Type B pancreatic cell (in vitro differentiated cells): ENCODE data around the gene CDHR4. TPM values are rescaled to one million over a fixed set of nuclear protein-coding genes. Genes with fewer than 3 reads are reported as not detected.

Experiments used
- DNase-seq: peaks from one replicate; pipeline ENCODE4 v3.0.0; 2021; ENCODE audit warnings: mixed read lengths; ENCODE audit not compliant: unreplicated experiment; ENCODE audit errors: extremely low spot score
- H3K27ac Mint-ChIP-seq: 2 replicates; pipeline ENCODE4 v1.8.0; 2021; ENCODE audit warnings: mild to moderate bottlenecking, mixed read lengths
- H3K27me3 Mint-ChIP-seq: 2 replicates; pipeline ENCODE4 v1.8.0; 2021; ENCODE audit warnings: mixed read lengths
- H3K36me3 Mint-ChIP-seq: 2 replicates; pipeline ENCODE4 v1.8.0; 2021; ENCODE audit warnings: mixed read lengths
- H3K4me1 Mint-ChIP-seq: one replicate; pipeline ENCODE4 v1.8.0; 2021; ENCODE audit warnings: mixed read lengths; ENCODE audit not compliant: unreplicated experiment
- H3K4me3 Mint-ChIP-seq: 2 replicates; pipeline ENCODE4 v1.8.0; 2021; ENCODE audit warnings: mild to moderate bottlenecking, mixed read lengths
- H3K9me3 Mint-ChIP-seq: 2 replicates; pipeline ENCODE4 v1.8.0; 2021; ENCODE audit warnings: mixed read lengths
- CTCF ChIP-seq: fragments of 200-600 bp; sonication (generic); conservative IDR thresholded peaks from 2 replicates; pipeline ENCODE4 v1.5.0; 2021; ENCODE audit warnings: antibody characterized with exemption, mild to moderate bottlenecking
- total RNA-seq: library from RNA; stranded (reverse); gene quantifications from 2 replicates; pipeline ENCODE4 v1.2.1, GENCODE V29; 2021; ENCODE audit warnings: low replicate concordance

CDHR4 gene
- total RNA-seq, 1 donor from 2014 or later = 0.29 TPM

DNA sequence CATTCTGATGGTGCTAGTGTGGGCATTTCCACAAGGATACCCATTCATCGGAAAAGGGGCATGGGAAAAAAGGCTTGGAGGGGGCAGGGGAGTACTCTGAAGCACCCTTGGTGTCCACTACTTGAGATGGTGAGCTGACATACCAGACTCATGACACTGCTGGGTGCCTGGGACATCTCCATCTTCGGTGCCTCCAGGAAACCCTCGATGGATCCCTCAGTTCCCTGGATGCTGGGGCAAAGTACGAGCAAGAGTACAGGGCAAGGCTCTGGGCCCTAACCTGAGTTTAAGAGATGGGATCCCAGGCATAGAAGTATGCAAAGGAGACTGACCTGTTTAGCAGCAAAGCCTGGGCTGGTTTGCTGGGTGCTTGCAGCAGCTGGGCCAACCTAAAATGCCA is 8.1 kb downstream of the CDHR4 start:
- H3K9me3 Mint-ChIP-seq = no peaks in the 10 kb centered on the region
- no peak for TF ChIP-seq CTCF
- no peak overlapping the region for H3K27ac Mint-ChIP-seq
- no peak for DNase-seq
- no peak overlapping the region for H3K4me3 Mint-ChIP-seq
- peaks cover 5% of the 10 kb centered on the region for H3K4me1 Mint-ChIP-seq
- H3K36me3 Mint-ChIP-seq = no peaks in the 10 kb centered on the region
- H3K27me3 Mint-ChIP-seq = no peaks in the 10 kb centered on the region

DNA sequence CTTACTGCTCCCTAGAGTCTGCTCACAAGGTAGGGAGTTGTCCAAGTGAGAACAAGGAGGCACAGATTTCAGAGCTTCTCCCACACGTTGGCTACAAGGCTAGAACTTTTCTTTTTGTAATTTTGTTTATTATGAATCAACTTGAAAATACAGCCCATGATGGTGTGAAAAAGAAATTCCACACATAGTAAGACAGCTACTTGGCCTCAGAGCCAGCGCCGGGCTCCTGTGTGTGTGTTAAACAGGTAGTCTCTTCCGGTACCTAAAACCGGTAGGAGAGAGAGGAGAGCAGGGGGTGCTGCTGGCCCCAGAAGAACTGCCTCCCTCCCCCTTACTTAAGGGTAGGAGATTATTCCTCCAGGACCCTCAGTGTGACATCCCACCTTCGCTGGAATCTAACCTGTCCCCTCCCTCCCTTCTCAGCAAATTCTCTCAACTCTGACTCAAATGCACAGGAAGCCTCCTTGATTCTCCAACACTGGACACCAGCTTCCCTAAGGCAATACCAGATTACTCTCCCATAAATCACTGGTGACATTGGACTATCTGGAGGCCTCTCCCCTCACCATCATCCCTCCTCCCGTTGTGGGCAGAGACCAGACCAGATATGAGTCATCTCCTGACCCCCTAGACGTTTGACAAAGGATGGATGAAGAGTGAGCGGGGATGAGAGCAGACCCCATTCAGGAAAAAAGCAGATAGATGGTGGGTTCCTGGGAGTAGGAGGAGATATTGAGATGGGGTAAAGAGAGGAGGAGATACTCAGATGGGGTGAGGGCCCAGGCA is 8.9 kb downstream of the CDHR4 start:
- Mint-ChIP-seq H3K36me3 (no peaks in the 10 kb centered on the region), H3K27ac (peak overlapping the region; percentile 12), H3K9me3 (no peaks in the 10 kb centered on the region), H3K4me1 (peaks cover 5% of the 10 kb centered on the region), H3K27me3 (no peaks in the 10 kb centered on the region), H3K4me3 (peak overlapping the region; percentile 26)
- TF ChIP-seq CTCF = no peak
- DNase-seq = no peak

GRCh38 chr3:49788056-49788455 is 11.6 kb downstream of the CDHR4 start:
- Mint-ChIP-seq H3K27me3 (no peaks in the 10 kb centered on the region), H3K4me1 (peaks cover 14% of the 10 kb centered on the region), H3K27ac (no peak overlapping the region), H3K36me3 (peaks cover 7% of the 10 kb centered on the region), H3K4me3 (no peak overlapping the region), H3K9me3 (no peaks in the 10 kb centered on the region)
- TF ChIP-seq CTCF = no peak
- no peak for DNase-seq

- DNase-seq = no peak
- H3K27me3 Mint-ChIP-seq = no peaks in the 10 kb centered on the region
- peaks cover 7% of the 10 kb centered on the region for H3K36me3 Mint-ChIP-seq
- no peaks in the 10 kb centered on the region for H3K9me3 Mint-ChIP-seq
- no peak overlapping the region for H3K4me3 Mint-ChIP-seq
- peak overlapping the region; percentile 95 for H3K27ac Mint-ChIP-seq
- TF ChIP-seq CTCF = no peak
- peaks cover 14% of the 10 kb centered on the region for H3K4me1 Mint-ChIP-seq
Observed at GRCh38 chr3:49787536-49787935, 12.1 kb downstream of the CDHR4 start.

- Mint-ChIP-seq H3K27ac (peak overlapping the region; percentile 95), H3K4me3 (peak overlapping the region; percentile 85), H3K4me1 (peaks cover 14% of the 10 kb centered on the region), H3K36me3 (peaks cover 7% of the 10 kb centered on the region), H3K27me3 (no peaks in the 10 kb centered on the region), H3K9me3 (no peaks in the 10 kb centered on the region)
- TF ChIP-seq CTCF = no peak
- no peak for DNase-seq
Observed at GRCh38 chr3:49787182-49787464, 12.6 kb downstream of the CDHR4 start.
